Activated CD8-positive, alpha-beta memory T cell treated with anti-CD3 and anti-CD28 coated beads, Interleukin-2, amount 50 U/mL, for 1 hour (primary cell): ENCODE measurements around the gene NRN1L.
"Not testable (repeated sequence)": the region's sequence is repeated elsewhere in the genome, so short reads cannot be mapped to it uniquely, and the experiment has no call there.

Experiments used
- DNase-seq: peaks from one replicate; pipeline ENCODE4 v3.0.0-alpha.2; 2020; ENCODE audit errors: extremely low read depth

Gene NRN1L

DNA sequence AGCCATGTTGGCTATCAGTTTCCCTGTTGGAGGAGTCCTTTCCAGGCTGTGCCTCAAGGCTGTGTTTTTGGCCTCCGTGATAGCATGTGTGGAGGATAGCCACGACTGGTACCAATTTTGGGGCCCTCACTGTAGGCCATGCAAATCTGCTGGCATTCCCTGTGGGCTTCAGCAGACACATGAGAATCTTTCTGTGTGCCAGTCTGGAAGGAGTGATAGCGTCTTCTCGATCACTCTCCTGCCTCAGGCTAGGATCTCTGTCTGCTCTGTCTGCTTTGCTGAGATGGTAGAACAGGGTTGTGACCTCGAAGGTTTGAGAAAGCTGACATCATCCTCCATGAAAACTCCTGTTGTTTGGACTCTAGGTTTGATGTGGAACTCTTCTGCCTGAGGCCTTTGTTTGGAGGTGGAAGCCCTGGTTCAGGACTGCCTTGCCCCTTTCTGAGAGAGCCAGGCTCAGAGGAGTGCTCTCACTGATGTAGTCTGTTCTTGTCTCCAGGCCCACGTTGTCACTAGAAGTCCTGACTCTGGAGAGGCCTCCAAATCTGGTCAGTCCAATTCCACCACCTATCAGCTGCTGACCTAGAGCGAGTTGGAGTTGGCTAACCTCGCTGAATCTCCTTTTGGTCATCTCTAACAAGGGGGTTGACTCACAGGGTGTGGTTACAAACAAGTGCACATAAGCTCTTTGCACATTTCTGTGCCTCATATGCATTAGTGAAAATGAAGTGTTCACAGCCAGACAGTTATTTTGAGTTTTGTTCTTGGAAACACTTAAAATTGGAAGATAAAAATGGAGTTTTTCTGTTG, 23.9 kb upstream of the NRN1L start:
- no peak for DNase-seq

DNA sequence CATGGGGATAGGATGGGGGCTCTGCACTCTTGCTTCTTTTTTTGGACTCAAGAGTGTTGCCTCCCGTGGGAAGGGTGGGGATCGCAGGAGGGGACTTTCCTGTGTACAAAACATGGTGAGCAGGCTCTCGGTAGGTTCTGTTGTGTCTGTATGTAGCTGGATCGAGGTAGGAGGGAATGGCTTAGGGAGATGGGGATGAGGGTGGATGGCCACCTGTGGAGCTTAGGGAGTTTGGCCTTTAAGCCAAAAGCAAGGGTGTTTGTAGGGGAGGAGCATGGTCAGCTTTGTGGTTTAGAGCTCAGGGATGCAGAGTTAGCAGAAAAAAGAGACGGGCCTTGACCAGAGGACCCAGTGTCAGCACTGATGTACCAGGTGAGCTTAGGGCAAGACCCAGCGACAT, 22.8 kb upstream of the NRN1L start:
- DNase-seq: no peak

DNA sequence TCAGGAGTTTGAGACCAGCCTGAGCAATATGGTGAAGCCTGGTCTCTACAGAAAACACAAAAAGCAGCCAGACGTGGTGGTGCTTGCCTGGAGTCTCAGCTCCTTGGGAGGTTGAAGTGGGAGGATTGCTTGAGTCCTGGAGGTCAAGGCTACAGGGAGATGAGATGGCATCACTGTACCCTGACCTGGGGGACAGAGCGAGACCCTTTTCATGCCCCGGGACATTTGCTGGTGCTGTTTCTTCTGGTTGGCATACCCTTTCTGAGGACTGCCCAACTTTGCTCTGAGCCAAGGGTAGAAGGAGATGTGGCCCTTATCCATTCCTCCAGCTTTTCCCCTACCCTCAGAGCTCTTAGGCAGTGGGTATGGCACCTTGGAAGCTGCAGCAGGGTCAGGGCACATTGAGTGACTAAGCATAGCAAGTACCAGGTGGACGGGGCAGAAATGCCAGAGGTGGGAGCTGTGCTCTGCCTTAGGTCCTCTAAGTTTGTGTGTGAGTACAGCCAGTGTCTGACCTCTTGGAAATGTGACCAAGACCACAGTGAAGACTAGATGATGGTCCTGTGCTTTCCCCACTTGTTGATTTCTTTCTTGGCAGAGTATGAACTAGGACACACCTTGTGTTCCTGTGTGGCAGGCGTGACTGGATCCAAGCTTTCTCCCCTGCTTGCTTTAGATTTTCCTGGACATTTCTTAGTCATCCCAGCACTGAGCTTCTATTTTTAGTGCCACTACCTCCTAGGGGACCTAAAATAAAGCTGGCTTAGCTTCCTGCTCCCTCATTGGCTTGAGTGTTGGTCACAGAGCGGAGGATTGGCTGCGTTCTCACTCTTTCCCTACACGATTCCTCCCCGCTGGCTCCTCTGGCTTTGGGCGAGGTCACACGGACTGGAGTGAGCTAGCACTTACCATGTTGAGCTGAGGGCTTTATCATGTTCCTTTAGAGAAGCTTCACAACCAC, 21.8 kb upstream of the NRN1L start:
- no peak for DNase-seq

DNA sequence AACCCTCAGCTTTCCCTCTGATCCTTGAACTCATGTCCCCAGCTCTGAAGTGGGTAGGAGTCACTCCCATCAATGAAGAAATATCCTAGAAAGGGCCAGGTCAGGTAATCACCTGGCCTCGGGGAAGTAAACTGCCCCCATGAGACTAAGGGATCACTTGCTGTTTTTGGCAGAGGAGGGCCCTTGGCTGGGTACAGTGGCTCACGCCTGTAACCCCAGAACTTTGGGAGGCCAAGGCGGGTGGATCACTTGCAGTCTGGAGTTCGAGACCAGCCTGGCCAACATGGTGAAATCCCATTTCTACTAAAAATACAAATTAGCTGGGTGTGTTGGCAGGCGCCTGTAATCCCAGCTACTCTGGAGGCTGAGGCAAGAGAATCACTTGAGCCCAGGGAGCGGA, 20.6 kb upstream of the NRN1L start:
- DNase-seq: not testable (repeated sequence)

DNA sequence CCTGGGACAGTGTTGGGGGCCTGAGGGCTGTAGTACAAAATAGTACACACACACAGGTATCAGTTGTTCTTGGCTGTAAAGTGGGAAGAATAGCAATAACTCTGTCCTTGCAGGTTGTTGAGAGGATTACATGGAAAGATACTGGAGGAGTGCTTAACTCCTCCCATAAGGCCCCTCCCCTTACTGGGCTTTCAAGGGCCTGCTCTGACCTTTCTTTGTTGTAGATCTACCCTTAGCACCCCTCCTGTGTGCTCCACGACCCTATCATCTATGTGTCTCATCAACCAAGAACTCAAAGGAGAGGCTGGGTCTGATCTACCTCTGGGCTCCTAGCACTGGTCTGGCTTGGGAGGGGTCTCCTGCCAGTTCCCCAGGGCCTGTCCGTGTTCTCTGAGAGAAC, 20.1 kb upstream of the NRN1L start:
- DNase-seq: no peak

DNA sequence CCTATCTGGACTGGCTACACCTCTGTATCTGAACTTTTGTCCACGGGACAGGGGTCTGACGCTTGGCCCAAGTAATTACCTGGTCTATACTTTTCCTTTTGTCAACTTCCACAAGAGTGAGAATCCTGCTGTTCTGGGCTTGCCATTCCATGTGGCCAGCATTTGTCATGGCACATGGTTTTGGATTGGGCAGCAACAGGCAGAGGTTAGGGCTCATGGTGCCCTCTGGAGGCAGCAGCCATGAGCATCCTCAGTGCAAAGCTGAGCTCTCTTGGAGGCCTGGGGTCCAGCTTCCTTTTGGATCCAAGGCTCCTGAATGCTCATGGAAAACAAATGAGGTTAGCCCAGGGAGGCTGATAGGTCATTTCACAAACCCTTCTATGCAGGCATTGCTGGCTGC, 19.4 kb upstream of the NRN1L start:
- DNase-seq: no peak

DNA sequence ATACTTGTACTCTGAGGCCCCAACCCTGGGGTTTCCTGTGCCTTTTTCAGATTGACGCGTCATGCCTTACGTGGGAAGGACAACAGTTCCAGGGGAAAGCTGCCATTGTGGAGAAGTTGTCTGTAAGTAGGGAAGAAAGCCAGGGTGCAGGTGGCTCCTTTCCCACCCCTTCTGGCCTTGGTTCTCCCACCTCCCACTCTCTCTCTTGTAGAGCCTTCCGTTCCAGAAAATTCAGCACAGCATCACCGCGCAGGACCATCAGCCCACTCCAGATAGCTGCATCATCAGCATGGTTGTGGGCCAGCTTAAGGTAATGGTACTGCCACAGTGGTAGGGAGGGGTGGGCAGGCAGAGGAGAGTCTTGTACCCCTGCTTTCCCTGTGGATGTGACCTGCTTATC, 16.4 kb upstream of the NRN1L start:
- DNase-seq: no peak

DNA sequence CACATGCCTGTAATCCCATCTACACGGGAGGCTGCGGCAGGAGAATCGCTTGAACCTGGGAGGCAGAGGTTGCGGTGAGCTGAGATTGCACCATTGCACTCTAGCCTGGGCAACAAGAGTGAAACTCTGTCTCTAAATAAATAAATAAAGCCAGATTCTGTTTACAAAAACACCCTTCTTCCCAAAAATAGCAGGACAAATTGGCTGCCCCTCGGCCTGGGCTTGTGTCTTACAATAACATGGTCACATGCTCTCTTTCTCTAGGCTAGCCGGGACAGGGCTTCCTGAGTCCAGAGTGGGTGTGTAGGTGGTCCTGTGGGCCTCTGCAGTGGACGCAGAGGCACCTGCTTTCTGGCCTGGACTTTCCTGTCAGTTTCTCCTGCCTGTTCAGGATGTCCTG, 15.0 kb upstream of the NRN1L start:
- DNase-seq: no peak

DNA sequence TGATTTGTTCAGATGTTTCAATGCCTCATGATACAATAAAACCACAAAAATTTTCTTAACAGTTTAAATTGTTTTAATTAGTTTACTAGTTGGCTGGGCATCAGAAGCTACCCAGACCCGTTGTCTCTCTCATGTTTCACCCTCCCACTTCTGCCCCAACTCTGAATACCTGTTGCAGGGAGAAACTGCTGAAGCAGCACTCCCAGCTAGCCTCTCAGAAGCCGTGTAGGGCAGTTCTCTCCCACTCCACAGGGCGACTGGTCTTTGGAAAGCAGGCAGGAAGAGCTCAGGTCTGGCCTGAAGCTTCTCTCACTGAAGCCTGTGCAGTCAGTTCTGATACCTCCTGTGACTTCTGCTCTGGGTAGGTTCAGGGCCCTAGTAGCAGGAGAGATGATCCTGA, 13.4 kb upstream of the NRN1L start:
- DNase-seq: no peak

DNA sequence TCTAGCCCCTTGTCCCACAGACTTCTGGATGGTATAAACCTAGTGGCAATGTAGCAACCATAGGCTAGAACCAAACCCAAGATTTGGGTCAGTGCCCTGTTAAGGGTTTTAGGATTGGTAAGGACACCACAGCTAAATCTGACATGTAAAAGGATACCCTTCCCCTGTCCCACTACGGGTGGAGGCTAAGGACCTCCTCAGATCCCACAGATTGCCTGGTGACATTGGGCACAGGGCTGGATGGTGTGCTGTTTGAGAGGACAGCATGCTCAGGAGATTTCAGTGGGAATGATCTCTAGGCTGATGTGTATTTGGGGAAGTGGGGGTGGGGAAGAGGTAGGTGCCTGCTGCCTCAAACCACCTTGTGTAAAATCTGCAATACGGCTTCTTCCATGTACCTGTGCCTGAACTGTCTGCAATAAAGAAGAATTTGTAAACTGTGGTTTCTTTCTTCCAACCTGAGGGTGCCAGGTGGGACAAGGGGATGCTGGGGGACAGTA, 12.5 kb upstream of the NRN1L start:
- DNase-seq: no peak

DNA sequence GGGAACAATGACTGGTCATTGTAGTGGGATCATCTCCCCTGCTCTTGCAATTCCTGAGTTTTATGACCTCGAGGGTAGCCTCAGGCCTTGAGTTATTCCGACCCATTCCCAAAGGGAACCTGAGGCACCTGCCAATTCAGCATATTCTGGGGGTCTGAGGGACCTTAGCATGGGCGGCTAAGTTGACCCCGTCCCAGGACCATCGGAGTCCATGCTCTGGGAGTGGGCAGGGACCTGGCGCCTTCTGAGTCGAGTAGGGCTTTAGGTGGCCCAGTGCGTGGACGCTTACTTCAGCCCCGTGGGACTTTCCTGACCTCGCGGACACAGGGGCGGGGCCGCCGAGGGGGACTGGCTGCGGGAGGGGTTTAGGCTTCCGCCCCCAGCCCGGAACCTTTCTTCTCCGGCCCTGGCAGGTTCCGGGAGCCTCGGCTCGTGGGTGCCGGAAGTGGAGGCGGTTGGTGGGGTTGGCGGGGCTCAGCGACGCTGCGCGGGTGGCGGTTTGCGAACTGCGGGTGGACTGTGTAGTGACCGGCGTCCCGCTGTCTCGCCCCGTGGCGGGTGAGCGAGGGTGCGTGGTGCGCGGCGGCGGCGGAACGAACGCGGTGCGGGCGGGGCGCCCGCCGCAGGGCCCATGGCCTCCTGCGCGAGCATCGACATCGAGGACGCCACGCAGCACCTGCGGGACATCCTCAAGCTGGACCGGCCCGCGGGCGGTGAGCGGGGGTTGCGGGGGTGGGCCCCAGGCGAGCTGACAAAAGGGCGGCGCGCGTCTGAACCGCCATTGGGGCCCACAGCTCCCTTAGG, 11.9 kb upstream of the NRN1L start, which contains the start of gene EDC4:
Gene EDC4, plus strand, starts transcription at position 422 of the 804 bp plus-strand sequence. Its CDS starts 210 bp downstream, at position 632.
- peak; percentile 56 for DNase-seq

DNA sequence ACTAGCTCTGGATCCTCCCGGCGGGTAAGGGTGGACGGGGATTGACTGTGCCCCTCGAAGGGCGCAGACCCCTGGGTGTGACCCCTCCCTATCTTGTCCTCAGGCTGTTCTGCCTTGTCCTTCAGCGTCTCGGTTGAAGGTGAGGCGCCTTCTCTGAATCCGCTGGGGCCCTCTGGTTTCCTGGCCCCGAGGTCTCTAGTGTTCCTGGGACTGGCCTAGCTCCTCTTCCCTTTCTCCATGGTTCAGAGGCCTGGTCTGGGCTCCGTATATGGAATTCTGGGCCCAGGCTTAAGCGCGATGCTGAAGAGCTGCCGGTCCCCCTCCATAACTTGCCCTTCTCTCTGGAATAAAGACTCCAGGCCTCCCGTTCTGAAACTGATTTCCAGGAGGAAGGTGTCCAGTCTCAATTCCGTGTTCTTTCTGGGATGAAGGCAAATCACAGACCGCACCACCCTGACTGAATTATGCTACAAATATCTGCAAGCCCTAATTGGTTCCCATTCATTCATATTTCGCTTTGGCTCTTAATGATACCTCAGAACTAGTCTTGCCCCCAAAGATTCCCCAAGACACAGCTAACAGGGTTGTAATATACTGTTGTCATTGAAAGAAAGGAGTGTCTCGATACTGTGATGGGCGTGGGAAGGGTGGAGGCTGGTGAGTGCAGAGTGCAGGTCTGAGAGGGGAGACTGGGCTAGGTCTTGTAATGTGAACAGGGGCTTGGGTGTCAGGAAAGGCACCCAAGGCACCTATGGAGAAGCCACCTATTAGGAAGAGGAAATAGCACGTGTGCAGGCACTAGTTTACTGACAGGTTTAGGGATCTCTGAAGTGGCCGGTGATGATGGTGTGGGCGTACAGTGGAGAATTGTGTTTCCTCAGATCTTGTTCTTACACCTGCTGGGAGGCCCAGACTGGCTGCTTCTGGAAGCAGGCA, 11.0 kb upstream of the NRN1L start:
- no peak for DNase-seq

DNA sequence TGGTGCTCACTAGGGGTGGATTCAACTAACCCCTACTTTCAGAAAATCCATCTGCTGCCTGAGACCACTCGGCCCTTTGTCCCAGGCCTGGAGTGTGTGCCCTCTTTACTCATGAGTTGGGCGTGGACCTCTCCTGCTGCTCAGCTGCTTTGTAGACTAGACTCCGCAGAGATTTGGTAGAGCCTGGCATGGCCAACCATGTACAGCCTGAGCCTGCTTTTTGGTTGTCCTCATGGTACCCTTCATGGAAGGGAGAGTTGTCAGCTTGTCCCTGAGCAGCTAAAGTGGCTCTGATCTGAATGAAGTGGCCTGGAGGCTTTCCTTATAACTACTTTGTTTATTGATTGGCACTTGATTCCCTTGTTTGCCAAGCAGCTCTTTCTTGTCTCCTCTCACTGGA, 10.3 kb upstream of the NRN1L start:
- no peak for DNase-seq

DNA sequence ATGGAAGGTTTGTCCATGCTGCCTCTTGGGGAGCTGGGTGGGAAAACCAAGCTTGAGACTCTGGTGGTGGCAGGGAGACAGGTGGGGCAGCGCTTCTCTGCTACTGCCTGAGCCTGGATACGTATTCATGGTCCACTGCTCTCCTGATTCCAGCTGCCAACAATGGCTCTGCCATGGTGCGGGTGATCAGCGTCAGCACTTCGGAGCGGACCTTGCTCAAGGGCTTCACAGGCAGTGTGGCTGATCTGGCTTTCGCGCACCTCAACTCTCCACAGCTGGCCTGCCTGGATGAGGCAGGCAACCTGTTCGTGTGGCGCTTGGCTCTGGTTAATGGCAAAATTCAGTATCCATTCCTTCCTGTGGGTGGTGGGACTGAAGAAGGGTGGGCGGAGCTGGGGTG, 7.6 kb upstream of the NRN1L start:
- DNase-seq: no peak

DNA sequence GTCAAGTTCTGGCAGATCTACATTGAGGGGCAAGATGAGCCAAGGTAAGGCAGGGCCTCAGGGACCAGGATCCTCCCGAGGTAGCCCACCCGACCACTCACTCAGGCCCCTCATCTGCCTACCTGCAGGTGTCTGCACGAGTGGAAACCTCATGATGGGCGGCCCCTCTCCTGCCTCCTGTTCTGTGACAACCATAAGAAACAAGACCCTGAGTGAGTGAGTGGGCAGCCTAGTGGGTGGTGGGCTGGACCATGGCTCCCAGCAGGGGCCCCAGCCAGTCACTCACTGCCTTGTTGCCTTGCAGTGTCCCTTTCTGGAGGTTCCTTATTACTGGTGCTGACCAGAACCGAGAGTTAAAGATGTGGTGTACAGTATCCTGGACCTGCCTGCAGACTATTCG, 6.5 kb upstream of the NRN1L start:
- DNase-seq: no peak

DNA sequence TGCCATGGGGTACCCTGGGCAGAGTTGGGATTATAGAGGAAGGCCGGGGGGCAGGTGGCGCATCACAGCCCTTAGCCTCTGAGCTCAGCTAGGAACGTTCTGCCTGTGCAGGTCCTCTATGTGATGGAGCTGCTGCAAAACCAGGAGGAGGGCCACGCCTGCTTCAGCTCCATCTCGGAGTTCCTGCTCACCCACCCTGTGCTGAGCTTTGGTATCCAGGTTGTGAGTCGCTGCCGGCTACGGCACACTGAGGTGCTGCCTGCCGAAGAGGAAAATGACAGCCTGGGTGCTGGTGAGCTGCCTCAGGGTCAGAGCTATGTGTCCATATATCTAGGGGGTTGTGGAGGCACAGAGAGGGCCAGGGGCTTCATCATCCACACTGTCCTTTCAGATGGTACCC, 5.8 kb upstream of the NRN1L start:
- DNase-seq: no peak

DNA sequence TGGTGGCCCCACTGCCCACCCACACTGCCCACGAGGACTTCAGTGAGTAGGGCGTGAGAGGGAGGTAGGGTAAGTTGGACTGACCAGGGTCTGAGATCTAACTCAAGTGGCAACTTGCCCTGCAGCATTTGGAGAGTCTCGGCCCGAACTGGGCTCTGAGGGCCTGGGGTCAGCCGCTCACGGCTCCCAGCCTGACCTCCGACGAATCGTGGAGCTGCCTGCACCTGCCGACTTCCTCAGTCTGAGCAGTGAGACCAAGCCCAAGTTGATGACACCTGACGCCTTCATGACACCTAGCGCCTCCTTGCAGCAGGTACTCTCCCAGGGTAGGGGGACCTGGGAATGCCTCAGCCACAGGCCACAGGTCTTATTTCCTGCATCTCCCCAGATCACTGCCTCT, 5.2 kb upstream of the NRN1L start:
- DNase-seq: no peak

DNA sequence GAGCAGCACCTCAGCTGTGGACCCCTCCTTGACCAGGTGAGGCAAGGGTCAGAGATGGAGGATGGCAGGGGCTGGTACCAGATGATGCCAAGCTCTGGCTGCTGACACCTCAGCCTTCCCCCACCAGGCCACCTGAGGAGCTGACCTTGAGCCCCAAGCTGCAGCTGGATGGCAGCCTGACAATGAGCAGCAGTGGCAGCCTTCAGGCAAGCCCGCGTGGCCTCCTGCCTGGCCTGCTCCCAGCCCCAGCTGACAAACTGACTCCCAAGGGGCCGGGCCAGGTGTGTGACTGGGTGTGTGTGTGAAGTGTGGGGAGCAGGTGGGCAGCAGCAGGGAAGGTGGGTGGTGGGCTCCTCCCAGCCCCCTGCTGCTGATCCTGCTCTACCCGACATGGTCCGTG, 4.7 kb upstream of the NRN1L start:
- no peak for DNase-seq

DNA sequence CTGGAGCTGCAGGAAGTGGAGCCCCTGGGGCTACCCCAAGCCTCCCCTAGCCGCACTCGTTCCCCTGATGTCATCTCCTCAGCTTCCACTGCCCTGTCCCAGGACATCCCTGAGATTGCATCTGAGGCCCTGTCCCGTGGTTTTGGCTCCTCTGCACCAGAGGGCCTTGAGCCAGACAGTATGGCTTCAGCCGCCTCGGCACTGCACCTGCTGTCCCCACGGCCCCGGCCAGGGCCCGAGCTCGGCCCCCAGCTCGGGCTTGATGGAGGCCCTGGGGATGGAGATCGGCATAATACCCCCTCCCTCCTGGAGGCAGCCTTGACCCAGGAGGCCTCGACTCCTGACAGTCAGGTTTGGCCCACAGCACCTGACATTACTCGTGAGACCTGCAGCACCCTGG, 4.1 kb upstream of the NRN1L start:
- DNase-seq: no peak

DNA sequence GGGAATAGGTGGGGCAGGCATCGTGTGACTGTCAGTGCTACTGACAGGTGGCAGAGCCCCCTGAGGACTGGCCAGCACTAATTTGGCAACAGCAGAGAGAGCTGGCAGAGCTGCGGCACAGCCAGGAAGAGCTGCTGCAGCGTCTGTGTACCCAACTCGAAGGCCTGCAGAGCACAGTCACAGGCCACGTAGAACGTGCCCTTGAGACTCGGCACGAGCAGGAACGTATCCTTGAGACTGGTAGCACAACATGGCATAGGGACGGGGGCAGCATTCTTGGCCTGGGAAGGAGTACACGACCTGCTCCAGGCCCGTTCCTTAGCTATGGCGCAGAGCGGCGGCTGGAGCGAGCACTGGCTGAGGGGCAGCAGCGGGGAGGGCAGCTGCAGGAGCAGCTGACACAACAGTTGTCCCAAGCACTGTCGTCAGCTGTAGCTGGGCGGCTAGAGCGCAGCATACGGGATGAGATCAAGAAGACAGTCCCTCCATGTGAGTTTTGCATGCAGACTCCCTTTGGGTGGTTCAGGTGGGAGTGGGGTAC, 3.0 kb upstream of the NRN1L start:
- no peak for DNase-seq
